Measurements from ENCODE around the gene FITM2.
"Not testable (repeated sequence)": the region's sequence is repeated elsewhere in the genome, so short reads cannot be mapped to it uniquely, and the experiment has no call there.

The FITM2 gene, protein sequence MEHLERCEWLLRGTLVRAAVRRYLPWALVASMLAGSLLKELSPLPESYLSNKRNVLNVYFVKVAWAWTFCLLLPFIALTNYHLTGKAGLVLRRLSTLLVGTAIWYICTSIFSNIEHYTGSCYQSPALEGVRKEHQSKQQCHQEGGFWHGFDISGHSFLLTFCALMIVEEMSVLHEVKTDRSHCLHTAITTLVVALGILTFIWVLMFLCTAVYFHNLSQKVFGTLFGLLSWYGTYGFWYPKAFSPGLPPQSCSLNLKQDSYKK

DNA sequence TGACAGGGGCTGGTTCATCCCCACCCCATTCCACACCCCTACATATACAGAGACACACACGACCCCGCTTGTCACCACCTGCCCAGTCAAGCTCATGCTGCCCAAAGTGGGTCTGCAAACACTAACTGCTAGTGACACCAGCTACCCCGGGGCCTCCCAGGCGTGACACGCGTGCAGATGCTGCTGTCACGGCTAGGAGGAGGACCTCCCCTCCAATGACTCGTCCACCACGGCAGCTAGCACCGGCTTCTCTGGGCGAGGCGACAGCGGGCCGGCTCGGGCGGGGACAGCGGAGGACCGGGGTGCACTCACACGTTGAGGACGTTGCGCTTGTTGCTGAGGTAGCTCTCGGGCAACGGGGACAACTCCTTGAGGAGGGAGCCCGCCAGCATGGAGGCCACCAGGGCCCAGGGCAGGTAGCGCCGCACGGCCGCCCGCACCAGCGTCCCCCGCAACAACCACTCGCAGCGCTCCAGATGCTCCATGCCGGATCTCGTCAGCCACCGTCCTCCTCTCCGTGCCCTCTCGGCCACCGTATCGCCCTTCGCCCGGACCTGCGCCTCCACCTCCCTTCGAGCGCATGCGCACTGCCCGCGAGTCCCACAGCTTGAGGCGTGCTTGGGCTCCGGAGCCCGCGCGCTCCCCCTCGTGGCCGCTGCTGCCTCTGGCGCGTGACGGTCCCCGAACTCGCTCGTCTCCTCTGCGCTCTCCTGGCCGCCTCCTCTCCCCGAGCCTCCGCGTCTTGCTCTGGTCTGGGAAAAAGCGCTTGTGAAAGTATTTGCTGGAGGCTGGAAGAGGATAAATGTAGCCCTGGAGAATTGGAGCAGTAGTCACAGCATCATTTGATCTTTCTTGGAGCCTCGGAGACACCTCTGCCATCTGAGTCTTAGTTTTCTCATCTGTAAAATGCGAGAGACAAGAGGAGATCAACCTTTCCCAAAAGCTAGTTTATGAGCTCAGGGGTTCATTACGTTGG, at the start of gene FITM2:
Gene FITM2, minus strand, starts transcription at position 539 of the 976 bp plus-strand sequence. Its CDS starts 54 bp downstream, at position 485.
- peak; percentile 99 for DNase-seq

DNA sequence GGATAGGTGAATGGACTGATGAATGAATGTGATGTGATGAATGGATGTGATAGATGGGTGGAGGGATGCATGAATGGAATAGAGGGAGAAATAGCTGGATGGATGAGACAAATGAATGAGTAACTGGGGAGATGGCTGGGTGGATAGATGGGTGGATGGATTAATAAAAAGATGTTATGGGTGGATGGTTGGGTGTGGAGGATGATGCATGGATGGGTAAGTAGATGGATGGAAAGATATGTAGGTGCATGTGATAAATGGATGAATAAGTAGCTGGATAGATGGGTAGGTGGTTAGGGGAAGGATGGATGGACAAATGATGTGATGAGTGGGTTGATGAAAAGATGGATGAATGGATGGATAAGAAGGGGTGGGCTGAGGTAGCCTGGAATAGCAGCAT, 49.2 kb upstream of the FITM2 start:
- no peak for DNase-seq

DNA sequence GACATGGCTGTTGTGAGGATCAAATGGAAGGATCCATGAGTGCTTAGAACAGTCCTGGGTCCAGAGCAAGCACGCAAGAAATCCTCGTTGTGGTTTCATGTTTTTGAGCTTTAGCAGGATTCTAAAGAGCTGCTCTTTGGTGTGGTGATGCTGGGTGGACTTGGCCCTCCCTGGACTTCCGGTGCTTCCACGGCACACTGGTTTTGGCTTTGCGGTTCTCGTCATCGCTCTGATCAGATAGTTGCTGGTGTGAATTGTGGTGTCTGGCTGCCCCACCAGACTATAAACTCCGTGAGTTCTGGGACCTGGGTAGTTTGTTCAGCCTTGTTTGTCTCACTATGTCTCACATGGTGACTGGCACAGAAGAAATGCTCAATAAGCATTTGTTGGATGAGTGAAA, 47.8 kb upstream of the FITM2 start:
- no peak for DNase-seq

DNA sequence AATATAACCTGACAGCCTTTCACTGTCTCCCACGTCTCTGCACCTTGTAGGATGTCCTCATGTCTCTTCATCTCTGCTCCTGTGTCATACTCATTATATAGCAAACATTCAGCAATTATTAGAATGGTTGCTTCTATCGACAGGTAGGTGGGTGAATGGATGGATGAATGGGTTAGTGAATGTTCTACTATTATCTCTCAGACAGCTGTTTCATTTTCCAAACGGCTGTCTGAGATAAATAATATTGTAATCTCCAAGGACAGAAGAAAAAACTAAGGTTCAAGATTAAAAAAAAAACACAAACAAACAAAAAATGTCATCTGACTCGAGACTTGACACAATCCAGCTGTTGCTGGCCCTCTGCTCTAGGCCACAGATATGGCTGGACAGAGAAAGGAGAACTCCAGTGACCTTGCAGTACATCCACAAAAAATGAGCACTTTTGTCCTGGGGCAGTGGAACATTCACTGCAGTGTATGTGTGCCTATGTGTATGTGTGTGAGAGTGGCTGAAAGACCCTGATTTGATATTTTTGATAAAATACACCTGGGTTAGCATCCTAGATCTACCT, 46.6 kb upstream of the FITM2 start:
- DNase-seq = no peak

DNA sequence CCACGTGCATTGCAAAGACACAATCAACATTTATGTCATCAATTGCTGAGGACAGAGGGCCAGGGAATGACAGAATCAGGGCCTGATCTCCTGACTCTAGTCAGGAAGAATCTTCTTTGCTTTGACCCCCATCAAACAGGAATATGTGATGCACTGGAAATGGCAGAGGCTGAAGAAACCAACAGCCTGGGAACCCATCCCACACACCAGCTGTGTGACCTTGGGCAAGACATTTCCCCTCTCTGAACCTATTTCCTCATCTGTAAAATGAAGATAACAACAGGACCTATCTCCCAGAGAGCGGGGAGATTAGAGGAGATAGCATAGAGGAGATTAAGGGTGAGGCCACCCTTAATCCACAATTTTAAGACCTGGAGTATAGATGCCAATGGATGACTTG, 46.0 kb upstream of the FITM2 start:
- DNase-seq = no peak

DNA sequence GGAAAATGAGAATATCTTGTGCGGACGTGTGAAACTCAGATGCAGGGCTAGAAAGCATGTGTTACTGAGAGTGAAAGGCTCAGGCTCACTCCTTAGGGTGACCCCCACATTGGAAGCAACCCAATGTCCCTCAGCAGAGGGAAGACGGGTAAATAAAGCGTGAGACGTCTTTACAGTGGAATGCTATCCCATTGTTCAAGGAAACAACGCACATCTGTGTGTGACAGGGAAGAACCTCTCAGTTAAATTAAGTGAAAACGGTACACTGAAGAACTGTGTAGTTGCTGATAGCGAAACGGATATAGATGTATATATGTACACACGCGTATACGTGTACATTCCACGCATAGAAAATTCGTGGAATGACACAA, 45.3 kb upstream of the FITM2 start:
- no peak for DNase-seq

DNA sequence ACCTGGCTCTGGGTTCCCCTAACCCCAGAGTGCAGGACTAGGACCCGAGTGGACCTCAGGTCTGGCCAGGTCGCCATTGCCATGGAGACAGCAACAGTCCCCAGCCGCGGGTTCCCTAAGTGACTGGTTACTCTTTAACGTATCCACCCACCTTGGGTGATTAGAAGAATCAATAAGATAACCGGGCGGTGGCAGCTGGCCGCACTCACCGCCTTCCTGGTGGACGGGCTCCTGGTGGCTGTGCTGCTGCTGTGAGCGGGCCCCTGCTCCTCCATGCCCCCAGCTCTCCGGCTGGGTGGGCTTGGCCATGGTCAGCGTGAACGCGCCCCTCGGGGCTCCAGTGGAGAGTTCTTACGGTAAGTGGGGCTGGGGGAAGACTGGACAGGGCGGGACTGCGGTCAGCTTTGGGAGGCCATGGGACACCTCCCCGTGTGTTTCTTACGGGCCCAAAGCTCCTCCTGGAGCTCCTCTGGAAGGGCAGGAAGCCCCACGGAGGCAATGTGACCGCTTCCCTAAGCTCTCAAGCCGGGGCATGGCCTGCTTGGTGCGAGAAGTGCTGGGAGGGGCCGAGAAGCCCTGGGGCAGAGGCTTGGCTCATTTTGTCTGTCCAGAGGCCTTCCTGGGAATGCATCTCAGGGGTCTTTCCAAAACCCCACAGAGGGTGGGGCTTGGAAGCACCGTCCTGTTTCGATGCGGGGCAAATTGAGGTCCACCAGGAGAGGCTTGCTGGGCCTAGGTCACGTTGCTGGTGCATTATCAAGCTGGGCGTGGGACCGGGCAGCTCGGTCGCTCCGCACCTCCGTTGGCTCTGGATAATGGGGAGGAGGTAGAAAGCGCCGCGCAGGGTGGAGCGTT, 44.7 kb upstream of the FITM2 start, which contains the start of gene HNF4A:
Gene HNF4A, plus strand, starts transcription at position 202 of the 855 bp plus-strand sequence. Its CDS starts 106 bp downstream, at position 308.
- DNase-seq = no peak

DNA sequence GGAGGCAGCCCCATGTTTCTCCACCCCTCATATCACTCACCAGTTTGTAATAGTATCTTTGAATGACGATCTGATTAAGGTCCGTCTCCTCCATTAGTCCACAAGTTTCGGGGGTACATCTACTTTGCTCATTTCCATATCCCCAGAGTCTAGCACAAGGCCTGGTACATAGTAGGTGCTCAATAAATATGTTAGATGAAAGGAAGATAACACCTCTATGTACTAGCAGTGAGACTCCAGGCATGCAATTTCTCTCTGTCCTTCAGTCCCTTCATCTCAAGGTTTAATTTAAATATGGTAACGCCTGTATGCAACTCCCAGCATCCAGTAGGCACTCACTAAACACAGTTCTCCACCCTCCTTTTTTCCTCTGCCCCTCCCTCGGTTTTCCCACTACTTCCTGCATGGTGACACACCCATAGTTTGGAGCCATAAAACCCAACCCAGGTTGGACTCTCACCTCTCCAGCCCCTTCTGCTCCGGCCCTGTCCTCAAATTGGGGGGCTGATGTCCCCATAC, 44.0 kb upstream of the FITM2 start:
- DNase-seq = no peak

DNA sequence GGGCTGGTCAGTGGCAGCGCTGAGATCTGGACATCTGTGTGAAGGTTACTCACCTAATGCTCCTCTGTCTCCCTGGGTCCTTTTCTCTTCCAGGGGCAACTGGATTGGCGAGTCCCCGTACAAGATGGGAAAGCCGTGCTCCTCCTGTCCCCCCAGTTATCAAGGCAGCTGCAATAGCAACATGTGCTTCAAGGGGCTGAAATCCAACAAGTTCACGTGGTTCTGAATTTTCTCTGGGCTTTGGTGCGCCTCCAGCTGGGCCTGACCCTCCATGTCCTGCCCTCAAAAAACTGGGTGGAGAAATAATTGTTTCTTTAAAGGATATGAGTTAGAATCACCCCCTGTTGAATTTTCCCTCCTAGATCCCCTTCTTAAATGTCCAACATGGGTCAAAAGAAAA, 39.6 kb upstream of the FITM2 start:
- DNase-seq = no peak

DNA sequence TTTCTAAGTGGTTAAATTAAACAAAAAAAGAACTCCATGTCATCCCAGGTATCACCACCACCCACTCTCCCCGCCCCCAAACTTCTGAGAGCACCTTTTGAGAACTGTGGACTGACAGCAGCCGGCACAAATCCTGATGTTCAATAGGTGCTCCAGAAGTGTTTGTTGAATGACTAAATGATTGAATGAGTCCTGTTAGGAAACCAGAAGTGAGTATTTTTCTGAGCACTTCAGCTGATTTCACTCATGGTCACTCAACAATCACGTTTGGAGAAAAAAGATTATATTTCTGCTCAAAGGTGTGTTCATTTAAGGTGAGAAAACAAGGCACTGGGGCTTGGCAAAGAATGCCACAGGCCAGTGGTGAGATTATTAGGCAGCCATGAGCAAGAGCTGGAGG, 38.3 kb upstream of the FITM2 start:
- DNase-seq = no peak

DNA sequence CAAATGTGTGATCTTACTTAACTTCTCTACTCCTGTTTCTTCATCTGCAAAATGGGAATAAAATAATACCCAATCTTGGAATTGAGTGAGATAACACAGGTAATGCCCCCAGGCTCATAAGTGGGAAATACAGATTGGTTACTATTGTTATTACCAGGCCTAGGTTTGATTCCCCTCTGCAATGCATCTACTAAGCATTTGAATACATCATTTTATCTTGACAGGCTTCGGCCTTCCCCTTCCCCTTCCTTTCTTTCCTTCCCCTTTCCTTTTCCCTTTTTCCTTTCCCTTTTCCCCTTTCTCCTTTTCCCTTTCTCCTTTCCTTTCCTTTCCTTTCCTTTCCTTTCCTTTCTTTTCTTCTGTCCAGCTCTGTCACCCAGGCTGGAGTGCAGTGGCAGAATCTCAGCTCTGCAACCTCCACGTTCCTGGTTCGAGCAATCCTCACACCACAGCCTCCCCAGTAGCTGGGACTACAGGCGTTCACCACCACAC, 37.2 kb upstream of the FITM2 start:
- no peak for DNase-seq

DNA sequence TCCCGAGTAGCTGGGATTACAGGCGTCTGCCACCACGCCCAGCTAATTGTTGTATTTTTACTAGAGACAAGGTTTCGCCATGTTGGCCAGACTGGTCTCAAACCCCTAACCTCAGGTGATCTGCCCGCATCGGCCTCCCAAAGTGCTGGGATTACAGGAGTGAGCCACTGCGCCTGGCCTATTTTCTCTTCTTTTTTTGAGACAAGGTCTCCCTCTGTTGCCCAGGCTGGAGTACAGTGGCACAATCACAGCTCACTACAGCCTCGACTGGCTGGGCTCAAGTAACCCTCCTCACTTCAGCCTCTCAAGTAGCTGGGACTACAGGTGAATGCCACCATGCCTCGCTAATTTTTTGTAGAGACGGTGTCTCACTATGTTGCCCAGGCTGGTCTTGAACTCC, 34.9 kb upstream of the FITM2 start:
- not testable (repeated sequence) for DNase-seq

DNA sequence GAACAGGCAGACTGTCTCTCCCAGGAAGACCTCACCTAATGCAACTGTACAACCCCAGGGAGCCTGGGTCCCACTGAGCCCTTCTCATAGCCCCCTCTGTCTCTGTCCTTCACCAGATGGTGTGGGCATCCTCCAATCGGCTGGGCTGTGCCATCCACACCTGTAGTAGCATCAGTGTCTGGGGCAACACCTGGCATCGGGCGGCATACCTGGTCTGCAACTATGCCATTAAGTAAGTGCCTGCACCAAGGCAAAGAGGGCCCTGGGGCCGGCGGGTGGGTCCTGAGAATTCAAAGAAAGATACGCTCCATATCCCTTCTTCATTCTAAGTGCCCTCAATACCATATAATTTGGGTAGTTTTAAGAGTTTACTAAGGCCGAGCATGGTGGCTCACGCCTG, 34.1 kb upstream of the FITM2 start:
- no peak for DNase-seq

DNA sequence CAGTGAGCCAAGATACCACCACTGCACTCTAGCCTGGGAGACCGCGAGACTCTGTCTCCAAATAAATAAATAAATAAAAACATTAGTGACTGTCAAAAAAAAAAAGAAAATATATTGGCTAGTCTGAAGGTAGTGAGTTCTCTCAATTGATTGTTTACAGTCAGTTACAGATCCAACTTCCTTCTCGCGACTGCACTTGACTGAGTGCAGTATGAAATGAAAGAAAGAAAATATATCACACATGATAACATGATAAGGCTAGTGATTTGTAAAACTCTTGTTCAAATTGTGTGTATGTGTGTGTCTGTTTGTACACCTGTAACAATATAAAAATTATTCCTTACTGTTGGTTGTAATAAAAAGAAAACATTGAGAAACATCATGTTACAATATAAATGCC, 33.7 kb upstream of the FITM2 start:
- no peak for DNase-seq

DNA sequence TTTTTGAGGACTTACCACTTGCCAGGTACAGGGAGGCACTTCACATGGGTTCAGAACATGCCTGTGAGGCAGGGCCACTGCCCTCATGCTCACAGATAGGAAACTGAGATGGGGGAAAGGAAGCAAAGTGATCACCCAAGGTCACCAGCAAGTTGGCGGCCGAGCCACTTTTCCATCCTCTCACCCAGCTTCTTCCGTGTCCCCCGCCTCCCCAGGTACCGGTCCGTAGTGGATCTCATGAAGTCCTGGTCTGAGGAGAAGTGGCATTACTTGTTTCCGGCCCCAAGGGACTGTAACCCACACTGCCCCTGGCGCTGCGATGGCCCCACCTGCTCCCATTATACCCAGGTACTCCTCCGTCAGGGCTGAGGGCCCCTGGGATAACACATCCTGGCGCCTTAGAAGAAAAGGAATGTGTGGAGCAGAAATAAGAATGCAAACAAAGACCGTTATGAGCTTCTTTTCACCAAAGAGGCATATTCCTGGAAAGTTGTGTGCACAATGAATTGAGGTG, 32.2 kb upstream of the FITM2 start:
- no peak for DNase-seq

DNA sequence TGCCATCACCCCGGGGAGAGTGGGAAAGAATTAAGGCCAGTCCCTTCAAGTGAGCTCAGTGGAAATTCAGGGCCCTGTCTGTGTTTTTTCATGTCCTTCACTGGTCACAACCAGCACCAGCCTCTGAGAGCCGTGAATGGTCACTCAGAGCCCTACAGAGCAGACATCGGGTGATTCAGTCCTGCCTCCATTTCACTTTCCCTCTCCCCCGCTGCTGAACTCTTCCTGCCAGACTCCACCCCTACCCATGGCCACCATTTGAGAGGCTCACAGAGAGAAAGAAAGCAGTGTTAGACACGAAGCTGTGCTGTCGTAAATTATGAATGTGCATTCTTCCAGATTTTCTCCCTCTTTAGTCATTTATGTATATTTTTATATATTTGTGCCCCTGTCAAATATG, 31.2 kb upstream of the FITM2 start:
- DNase-seq = no peak

DNA sequence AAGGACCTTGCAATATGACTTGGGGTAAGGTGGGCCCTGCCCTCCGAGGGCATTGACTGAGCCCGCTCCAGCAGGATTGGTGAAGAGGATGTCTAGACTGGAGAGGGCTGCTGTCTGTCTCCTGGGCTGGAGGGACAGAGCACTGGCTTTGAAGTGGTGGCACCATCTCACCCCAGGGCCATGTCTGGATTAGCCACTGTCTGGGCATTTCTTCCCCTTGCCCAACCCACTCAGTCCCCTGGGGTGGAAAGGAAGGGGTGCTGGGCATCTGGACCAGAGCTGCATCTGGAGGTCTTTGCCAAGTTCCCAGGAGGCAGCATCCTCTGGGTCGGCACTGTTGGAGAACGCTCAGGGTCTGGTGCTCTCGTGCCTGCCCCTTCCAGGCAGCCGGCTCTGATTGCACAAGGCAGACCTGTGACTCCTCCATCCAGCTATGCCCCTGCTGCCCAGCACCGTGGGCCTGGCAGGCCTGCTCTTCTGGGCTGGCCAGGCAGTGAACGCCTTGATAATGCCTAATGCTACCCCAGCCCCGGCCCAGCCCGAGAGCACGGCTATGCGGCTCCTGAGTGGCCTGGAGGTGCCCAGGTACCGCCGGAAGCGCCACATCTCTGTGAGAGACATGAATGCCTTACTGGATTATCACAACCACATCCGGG, 25.9 kb upstream of the FITM2 start, which contains the start of gene R3HDML:
Gene R3HDML, plus strand, starts transcription at position 319 of the 656 bp plus-strand sequence. Its CDS starts 115 bp downstream, at position 434.
- no peak for DNase-seq

DNA sequence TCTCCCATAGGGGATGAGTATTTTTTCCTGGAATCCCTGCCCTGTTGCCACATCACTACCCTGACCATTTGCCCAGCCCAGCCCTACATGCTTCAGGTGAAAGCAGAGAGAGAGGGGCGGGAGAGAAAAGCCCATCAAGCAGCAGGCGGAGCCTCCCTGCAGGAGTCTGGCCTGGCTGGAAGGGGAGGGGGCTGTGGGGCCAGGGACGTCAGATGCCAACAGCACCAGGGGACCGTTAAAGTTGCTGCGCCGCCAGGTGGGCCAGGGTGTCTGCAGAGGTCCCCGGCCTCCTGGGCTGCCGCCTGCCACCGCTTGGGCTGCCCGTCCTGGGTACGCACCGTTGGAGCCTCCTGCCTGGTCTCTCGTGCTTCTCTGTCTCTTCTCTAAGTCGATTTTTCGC, 25.1 kb upstream of the FITM2 start:
- DNase-seq = no peak

DNA sequence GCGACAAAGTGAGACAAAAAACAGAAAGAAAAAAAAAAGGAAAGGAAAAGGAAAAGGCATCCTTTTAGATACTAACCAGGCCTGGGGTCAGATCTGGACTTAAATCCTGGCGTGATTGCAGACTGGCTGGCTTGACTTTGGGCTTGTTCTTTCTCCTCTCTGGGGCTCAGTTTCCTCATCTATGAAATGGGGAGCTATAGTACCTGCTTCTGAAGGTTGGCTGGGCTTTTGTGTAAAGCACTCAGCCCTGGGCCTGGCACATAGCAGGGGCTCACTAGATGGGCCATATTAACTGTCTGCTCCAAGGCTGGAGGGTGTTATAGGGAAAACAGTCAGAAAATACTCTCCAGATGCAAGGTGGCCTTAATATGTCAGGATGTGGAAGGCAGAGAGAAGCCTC, 24.7 kb upstream of the FITM2 start:
- no peak for DNase-seq

DNA sequence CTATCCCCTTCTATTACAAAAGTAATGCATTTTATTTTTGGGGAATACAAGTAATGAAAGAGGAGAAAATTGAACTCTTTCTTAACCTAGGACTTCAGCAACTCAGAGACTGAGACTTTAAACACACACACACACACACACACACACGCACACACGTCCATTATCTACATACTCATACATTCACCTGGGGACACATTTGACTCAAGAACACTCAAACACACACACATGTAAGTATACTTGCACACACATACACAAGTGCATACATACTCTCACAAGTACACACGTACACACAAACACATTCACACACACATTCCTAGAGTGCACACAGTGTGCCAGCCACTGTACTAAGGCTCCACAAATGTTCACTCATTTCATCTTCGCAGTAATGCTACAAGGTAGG, 23.7 kb upstream of the FITM2 start:
- DNase-seq = no peak

DNA sequence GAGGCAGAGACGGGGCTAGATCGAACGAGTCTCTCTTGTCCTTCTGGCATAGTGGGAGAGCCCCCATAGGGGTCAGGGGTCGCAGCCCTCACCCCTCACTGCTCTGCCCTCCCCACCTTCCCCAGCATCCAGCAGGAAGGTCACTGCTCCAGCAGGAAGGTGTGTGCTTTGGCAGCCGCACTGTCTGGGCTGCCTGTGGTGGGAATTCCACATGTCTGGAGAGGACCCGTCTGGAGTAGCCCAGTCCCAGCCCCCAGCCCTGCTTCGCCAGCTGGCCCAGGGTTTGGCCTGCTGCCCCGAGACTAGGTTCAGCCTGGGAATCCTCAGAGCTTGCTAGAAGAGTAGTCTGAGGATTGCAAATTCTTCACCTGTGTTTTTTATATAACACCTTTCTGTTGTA, 23.3 kb upstream of the FITM2 start:
- no peak for DNase-seq
